Globus pallidus (tissue), 1 donor: ENCODE data around the gene TRMT13.
"Not testable (repeated sequence)": the region's sequence is repeated elsewhere in the genome, so short reads cannot be mapped to it uniquely, and the experiment has no call there.

Source experiments
- DNase-seq: peaks from one replicate; pipeline ENCODE4 v3.0.0-alpha.2; 2015; ENCODE audit warnings: low spot score

Gene TRMT13

GRCh38 chr1:100164216-100164615, 31.3 kb downstream of the TRMT13 start:
- peak; percentile 41 for DNase-seq

GRCh38 chr1:100164702-100165101, 31.7 kb downstream of the TRMT13 start:
- DNase-seq = no peak

- DNase-seq = no peak
Measured at GRCh38 chr1:100168051-100168450, 35.1 kb downstream of the TRMT13 start.

- no peak for DNase-seq
Measured at GRCh38 chr1:100177295-100178041, 44.5 kb downstream of the TRMT13 start.

GRCh38 chr1:100178091-100178490, 45.1 kb downstream of the TRMT13 start, which contains the start of gene LRRC39:
Gene LRRC39 (minus strand): TSS chr1:100178256. CDS start chr1:100168516, 9,740 bp downstream.
- no peak for DNase-seq

DNA sequence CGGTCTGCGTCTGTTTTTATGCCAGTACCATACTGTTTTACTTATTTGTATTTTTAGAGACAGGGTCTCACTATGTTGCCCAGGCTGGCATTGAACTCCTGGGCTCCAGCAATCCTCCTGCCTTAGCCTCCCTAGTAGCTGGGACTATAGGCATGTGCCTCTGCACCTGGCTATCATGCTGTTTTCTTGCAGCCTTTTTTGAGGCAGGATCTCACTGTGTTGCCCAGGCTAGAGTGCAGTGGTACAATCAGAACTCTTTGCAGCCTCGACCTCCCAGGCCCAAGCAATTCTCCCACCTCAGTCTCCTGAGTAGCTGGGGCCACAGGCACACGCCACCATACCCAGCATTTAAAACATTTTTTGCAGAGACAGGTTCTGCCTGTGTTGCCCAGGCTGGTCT, 50.4 kb downstream of the TRMT13 start:
- no peak for DNase-seq

- DNase-seq = no peak
Measured at GRCh38 chr1:100184536-100184935, 51.6 kb downstream of the TRMT13 start.

DNA sequence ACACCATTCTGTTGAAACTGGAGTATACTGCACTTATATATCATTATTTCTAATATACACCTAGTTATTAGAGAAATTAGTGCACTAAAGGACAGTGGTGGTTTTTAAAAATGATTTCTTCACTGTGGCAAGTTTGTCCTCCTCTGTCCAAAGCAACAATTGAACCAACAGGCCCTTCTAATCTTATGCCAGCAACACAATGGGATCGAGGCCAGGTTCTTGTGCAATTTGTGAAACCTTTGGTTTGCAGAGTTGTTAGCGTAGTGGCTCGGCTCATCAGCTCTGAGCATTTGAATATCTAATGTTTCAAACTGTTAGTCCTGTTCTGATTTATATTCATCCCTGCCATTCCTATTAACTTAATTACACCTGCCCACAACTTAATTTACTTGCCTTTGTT, 54.9 kb downstream of the TRMT13 start:
- DNase-seq = peak; percentile 29

- DNase-seq = peak; percentile 84
Measured at GRCh38 chr1:100188617-100189016, 55.7 kb downstream of the TRMT13 start.

DNA sequence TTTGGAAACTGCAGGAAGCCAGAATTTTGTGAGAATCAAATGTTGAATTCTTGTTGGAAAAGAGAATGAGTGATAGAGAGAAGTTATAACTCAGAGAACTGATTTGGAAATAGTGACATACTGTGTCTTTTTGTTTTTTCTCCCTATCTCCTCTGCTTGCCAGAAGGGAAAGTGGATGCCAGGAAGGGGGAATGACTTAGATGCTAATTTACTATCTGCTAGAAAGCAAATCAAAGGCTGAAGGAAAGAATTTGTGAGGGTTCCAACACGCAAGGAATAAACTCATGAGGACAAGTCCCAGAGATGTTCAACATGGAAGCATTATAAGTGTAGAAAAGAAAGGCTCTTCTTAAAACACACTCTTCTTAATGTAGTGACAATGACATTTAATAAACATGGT, 65.6 kb downstream of the TRMT13 start:
- no peak for DNase-seq

DNA sequence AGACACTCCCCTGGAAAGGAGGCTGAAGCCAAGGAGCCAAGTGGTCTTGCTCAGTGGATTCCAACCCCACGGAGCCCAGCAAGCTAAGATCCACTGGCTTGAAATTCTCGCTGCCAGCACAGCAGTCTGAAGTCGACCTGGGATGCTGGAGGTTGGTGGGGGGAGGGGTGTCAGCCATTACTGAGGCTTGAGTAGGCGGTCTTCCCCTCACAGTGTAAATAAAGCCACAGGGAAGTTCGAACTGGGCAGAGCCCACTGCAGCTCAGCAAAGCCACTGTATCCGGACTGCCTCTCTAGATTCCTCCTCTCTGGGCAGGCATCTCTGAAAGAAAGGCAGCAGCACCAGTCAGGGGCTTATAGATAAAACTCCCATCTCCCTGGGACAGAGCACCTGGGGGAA, 67.1 kb downstream of the TRMT13 start:
- not testable (repeated sequence) for DNase-seq
